HPDE6-E6E7 (cell line): ENCODE measurements around the gene GLIPR1.
"Not testable (repeated sequence)": the region's sequence is repeated elsewhere in the genome, so short reads cannot be mapped to it uniquely, and the experiment has no call there.

Experiments
- DNase-seq: peaks from one replicate; pipeline ENCODE4 v3.0.0; 2011; ENCODE audit warnings: missing footprints; ENCODE audit errors: extremely low spot score

GLIPR1 gene

DNA sequence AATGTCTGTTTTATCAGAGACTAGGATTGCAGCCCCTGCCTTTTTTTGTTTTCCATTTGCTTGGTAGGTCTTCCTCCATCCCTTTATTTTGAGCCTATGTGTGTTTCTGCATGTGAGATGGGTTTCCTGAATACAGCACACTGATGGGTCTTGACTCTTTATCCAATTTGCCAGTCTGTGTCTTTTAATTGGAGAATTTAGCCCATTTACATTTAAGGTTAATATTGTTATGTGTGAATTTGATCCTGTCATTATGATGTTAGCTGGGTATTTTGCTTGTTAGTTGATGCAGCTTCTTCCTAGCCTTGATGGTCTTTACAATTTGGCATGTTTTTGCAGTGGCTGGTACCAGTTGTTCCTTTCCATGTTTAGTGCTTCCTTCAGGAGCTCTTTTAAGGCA, 40.7 kb downstream of the GLIPR1 start:
- not testable (repeated sequence) for DNase-seq

DNA sequence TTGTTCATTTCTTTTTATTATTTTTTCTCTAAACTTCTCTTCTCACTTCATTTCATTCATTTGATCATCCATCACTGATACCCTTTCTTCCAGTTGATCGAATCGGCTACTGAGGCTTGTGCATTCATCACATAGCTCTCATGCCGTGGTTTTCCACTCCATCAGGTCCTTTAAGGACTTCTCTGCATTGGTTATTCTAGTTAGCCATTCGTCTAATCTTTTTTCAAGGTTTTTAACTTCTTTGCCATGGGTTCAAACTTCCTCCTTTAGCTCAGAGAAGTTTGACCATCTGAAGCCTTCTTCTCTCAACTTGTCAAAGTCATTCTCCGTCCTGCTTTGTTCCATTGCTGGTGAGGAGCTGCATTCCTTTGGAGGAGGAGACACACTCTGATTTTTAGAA, 41.6 kb downstream of the GLIPR1 start:
- not testable (repeated sequence) for DNase-seq

DNA sequence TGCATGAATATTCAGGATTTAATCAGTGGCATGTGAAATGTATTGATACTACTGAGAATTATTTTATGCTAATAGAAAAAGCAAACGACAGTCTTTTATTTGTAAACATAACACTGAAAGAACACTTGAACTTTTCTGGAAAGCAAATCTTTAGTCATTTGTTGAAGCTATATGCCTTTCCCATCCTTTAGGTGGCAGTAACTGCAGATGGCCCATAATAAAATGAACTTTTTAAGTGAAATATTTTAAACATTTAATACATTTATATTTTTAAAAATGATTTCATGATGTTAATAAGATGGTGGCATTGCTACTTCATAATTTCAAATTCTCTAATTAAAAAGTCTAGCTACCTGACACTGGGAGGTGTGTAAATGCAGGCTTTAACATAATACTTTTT, 44.7 kb downstream of the GLIPR1 start:
- no peak for DNase-seq

- peak; percentile 5 for DNase-seq
Measured at GRCh38 chr12:75526655-75527511, 46.3 kb downstream of the GLIPR1 start.

DNA sequence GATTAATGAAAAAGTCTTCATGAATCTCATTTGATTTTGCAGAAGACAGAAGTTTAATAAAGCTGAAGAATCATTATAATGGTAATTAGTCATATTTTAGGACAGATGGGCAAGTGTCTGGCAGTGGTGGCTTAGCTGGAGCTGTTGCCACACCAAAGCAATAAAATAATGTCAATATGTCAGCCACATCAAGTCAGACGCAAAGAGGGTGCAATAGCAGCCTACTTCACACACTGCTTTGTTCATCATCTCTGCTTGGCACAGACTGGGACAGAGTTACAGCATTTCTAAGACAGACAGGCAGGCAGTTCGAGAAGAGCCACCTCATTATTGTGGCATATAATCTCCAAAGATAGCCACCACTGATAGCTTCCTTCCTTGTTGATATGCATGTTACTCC, 47.7 kb downstream of the GLIPR1 start:
- DNase-seq, result no peak

GRCh38 chr12:75528692-75529091, 48.1 kb downstream of the GLIPR1 start:
- DNase-seq, result no peak

DNA sequence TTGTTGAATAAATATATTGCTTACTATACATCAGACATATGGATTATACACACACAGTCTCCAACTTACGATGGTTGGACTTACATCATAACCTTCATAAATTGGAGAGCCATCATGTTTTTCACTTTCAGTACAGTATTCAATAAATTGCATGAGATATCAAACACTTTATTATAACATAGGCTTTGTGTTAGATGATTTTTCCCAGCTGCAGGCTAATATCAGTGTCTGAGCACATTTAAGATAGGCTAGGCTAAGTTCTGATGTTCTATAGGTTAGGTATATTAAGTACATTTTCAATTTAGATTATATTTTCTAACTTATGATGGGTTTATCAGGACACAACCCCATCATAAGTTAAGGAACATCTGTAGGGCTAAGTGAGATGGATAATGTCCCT, 48.8 kb downstream of the GLIPR1 start:
- DNase-seq, result no peak

DNA sequence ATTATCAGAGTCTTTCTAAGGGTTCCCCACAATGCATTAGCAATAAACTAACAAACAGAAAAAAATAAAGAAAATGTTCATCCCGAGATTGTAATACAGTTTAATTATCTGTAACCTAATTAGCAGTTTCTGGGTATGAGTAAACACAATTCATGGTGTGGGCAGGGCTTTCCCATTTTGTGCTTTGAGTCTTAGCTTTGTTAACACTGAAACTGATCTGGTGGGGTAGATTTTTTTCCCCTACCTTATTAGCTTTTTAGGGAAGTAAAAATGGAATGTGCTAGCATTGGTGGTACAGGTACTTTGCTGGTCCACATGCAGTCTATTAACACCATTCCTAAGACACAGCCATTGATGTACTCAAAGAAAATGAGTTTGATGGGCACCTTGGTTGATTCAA, 49.3 kb downstream of the GLIPR1 start:
- no peak for DNase-seq

GRCh38 chr12:75533239-75533638, 52.7 kb downstream of the GLIPR1 start:
- no peak for DNase-seq

DNA sequence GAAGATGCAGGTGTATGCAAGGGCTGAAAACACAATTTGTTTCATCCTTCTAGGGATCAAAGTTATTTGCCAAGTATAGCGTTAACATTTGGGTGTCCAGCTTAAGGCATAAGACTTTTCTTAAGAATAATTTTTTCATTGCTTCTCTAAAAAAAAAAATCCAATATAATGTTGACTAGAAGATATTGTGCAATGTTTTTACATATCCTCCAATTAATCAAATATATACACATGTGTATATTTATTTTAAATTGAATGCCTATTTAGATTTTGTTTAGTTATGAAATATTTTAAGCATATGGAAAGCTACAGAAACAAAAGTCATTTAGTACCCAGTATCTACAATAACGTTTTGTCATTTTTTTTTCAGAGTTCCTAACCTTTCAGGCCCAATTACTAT, 59.3 kb downstream of the GLIPR1 start:
- no peak for DNase-seq

GRCh38 chr12:75542942-75543341, 62.4 kb downstream of the GLIPR1 start:
- no peak for DNase-seq

DNA sequence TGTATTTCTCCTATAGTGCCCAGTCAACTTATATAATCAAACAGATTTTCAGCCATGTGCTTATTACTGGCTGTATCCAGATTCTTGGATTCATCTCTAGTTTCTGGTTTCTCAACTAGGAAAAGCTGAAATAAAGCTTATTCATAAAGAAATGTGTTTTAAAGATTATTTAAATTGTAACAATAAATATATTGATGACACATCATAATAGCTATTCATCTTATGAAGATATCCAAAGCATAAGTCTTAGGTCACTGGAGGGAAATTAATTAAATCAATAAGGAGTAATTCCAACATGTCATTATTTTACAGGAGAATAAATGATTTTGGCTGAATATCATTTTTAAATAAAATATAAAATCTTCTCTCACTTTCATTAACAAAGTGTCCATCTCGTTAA, 63.0 kb downstream of the GLIPR1 start:
- no peak for DNase-seq

DNA sequence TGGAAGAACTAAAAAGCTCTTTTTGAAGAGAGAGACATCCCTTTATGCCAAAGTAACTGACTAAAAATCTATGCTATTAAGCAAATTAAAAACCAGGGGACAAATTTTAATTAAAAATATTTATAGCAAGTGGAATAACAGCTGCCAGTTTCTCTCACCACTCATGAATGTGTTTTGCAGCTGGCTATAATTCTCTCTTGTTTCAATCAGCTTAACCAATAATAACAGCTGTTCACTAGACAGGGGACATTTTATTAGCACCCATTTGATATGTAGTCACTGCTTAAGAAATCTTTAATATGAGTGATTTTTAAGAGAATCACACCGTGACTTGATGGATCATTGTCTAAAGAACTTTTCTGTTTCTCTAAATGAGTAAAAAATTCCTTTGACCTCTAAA, 65.1 kb downstream of the GLIPR1 start:
- DNase-seq, result no peak

DNA sequence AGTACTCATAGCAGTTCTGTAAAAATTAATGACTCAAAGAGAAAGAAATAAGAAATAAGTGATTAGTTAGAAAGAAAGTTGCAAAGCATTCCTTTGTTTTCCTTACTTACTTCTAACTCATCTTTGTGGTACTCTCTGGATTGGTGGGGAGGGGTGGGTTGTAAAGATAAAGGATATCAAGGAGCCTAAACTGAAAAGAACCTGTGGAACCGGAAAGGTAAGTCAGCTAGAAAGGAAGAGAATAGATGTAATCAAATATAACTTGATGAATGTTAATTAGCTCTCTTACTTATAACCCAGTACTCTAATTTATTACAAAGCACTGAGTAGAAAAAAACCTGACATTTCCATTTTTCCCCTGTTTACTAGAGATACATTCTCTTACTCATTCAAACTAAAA, 68.3 kb downstream of the GLIPR1 start:
- no peak for DNase-seq

- no peak for DNase-seq
Measured at GRCh38 chr12:75549989-75550388, 69.4 kb downstream of the GLIPR1 start.

- no peak for DNase-seq
Measured at GRCh38 chr12:75550401-75551240, 70.1 kb downstream of the GLIPR1 start.

GRCh38 chr12:75551477-75551876, 70.9 kb downstream of the GLIPR1 start:
- DNase-seq, result no peak

GRCh38 chr12:75553398-75553797, 72.8 kb downstream of the GLIPR1 start:
- no peak for DNase-seq
